HL-60 (cell line): ENCODE data around the gene MXD1.

Source experiments
- DNase-seq, 2 experiments: peaks; one replicate each; pipeline ENCODE4 v3.0.0-alpha.2; 2010 to 2020; ENCODE audit warnings: low read depth in 1 of 2, low spot score in 1 of 2
- H3K27ac ChIP-seq: fragments of 250-450 bp; sonication (Bioruptor Pico); replicated peaks from 2 replicates; pipeline ENCODE4 v1.5.1; 2020; ENCODE audit warnings: mild to moderate bottlenecking, moderate library complexity
- H3K27me3 ChIP-seq: fragments of 250-450 bp; sonication (Bioruptor Pico); 2 replicates; pipeline ENCODE4 v1.5.1; 2021; ENCODE audit warnings: mild to moderate bottlenecking, moderate library complexity; ENCODE audit not compliant: insufficient read depth, poor library complexity, severe bottlenecking
- H3K4me3 ChIP-seq: replicated peaks from 2 replicates; pipeline ENCODE4 v1.5.1; 2011; ENCODE audit warnings: mild to moderate bottlenecking, control low read depth, low read length; ENCODE audit not compliant: insufficient read depth
- CTCF ChIP-seq: IDR thresholded peaks from one replicate; pipeline ENCODE4 v1.5.1; 2011; ENCODE audit warnings: low read length, control low read depth, inconsistent platforms; ENCODE audit not compliant: insufficient read depth
- GABPA ChIP-seq: IDR thresholded peaks from 2 replicates; pipeline ENCODE4 v1.6.1; 2012; ENCODE audit warnings: low read depth
- POLR2AphosphoS5 ChIP-seq: IDR thresholded peaks from 2 replicates; pipeline ENCODE4 v1.6.1; 2012; ENCODE audit warnings: low read depth
- REST ChIP-seq: IDR thresholded peaks from 2 replicates; pipeline ENCODE4 v1.6.1; 2012; ENCODE audit warnings: low read depth; ENCODE audit not compliant: insufficient replicate concordance
- SPI1 ChIP-seq: IDR thresholded peaks from 2 replicates; pipeline ENCODE4 v1.6.1; 2012; ENCODE audit warnings: low read depth, mild to moderate bottlenecking, borderline replicate concordance

Gene MXD1

GRCh38 chr2:69966496-69966895 is 51.6 kb downstream of the MXD1 start:
- H3K27me3 ChIP-seq: no peaks in the 10 kb centered on the region
- no peak overlapping the region for H3K4me3 ChIP-seq
- no peak for TF ChIP-seq SPI1
- TF ChIP-seq REST: no peak
- no peak for TF ChIP-seq CTCF
- H3K27ac ChIP-seq: no peak overlapping the region
- no peak for DNase-seq

- H3K4me3 ChIP-seq: no peak overlapping the region
Measured at GRCh38 chr2:69968609-69969008, 53.7 kb downstream of the MXD1 start.

More at GRCh38 chr2:69968609-69969008, 53.7 kb downstream of the MXD1 start:
- no peak overlapping the region for H3K27ac ChIP-seq
- TF ChIP-seq GABPA: no peak
- TF ChIP-seq SPI1: no peak
- no peak for TF ChIP-seq CTCF
- TF ChIP-seq POLR2AphosphoS5: no peak
- no peak for TF ChIP-seq REST
- H3K27me3 ChIP-seq: no peaks in the 10 kb centered on the region
- no peak for DNase-seq
